Measurements from ENCODE around the gene WDPCP. TPM values are rescaled to one million over a fixed set of nuclear protein-coding genes. Genes with fewer than 3 reads are reported as not detected.
"Not testable (repeated sequence)": the region's sequence is repeated elsewhere in the genome, so short reads cannot be mapped to it uniquely, and the experiment has no call there.

Gene WDPCP
- total RNA-seq, 1 donor from 2014 or later, result 11.8 TPM

DNA sequence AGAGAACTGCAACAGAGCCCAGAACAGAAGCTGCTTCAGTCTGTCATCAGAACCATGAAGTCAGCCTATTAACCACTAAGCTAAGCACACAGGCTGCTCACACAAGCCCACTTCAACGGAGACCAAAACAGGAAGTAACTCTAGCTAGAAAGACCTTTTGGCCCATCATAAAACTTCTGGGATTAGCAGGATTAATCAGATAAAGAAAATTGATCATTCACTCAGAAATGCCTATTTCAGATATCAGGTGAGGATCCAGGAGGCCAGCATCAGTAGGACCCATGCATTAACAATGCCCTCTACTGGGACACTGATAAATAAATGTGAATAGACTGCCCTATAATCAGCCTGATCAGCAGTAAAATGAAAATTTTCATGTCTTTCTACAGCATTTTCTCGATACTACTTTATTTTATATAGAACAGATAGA, 101.4 kb downstream of the WDPCP start:
- H3K27ac Mint-ChIP-seq, result no peak overlapping the region
- TF ChIP-seq, protein P1, sequence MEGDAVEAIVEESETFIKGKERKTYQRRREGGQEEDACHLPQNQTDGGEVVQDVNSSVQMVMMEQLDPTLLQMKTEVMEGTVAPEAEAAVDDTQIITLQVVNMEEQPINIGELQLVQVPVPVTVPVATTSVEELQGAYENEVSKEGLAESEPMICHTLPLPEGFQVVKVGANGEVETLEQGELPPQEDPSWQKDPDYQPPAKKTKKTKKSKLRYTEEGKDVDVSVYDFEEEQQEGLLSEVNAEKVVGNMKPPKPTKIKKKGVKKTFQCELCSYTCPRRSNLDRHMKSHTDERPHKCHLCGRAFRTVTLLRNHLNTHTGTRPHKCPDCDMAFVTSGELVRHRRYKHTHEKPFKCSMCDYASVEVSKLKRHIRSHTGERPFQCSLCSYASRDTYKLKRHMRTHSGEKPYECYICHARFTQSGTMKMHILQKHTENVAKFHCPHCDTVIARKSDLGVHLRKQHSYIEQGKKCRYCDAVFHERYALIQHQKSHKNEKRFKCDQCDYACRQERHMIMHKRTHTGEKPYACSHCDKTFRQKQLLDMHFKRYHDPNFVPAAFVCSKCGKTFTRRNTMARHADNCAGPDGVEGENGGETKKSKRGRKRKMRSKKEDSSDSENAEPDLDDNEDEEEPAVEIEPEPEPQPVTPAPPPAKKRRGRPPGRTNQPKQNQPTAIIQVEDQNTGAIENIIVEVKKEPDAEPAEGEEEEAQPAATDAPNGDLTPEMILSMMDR (conservative IDR thresholded peaks at IDR 0.05), result no peak

DNA sequence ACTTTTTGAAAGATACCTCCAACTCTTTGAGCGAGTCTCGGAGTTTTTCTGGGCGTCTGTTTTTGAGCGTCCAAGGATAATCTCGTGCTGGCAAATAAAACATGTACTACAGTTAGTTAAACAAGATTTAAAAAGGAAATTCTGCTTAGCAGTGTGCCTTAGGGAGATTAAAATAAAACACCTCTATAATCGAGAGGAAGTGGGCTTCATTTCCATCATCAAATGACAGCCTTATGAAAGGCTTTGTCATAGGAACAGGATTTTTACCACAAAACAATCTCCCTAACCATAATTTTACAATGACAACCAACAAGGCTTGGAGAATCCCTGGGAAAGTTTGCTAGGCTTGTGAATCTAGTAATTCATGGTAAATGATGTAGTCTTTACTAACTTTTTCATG, 103.4 kb downstream of the WDPCP start:
- H3K36me3 Mint-ChIP-seq, result peaks cover 7% of the 10 kb centered on the region
- peaks cover 4% of the 10 kb centered on the region for H3K9me3 Mint-ChIP-seq
- DNase-seq (ENCODE audit: extremely low spot score, unreplicated experiment), result no peak
- no peaks in the 10 kb centered on the region for H3K4me1 Mint-ChIP-seq (ENCODE audit: unreplicated experiment)
- H3K27ac Mint-ChIP-seq, result no peak overlapping the region
- H3K27me3 Mint-ChIP-seq, result no peaks in the 10 kb centered on the region
- TF ChIP-seq, protein P1 (conservative IDR thresholded peaks at IDR 0.05), result no peak
- no peak overlapping the region for H3K4me3 Mint-ChIP-seq

More for the DNA sequence above, 101.4 kb downstream of the WDPCP start:
- no peaks in the 10 kb centered on the region for H3K9me3 Mint-ChIP-seq
- no peaks in the 10 kb centered on the region for H3K27me3 Mint-ChIP-seq
- no peak for DNase-seq (ENCODE audit: extremely low spot score, unreplicated experiment)
- no peaks in the 10 kb centered on the region for H3K4me1 Mint-ChIP-seq (ENCODE audit: unreplicated experiment)
- H3K4me3 Mint-ChIP-seq, result no peak overlapping the region
- H3K36me3 Mint-ChIP-seq, result no peaks in the 10 kb centered on the region

DNA sequence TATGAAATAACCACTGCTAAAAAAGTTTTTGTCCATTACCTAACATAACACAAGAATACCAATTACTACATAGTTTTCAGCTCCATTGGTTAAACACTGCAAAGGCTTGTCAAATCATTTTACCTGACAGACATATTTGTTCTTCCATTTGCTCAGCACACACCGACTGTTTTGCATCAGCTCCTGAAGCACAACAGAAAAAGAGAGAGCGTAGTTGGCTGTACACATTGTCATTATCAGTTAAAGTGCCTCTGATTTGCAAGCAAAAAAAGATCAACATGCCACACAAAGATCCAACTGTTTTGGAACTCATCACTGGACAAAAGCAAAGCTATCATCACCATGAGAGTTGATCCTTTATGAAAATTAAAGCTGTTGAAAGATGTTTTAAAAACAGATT, 103.8 kb downstream of the WDPCP start:
- peaks cover 7% of the 10 kb centered on the region for H3K36me3 Mint-ChIP-seq
- no peak for DNase-seq (ENCODE audit: extremely low spot score, unreplicated experiment)

DNA sequence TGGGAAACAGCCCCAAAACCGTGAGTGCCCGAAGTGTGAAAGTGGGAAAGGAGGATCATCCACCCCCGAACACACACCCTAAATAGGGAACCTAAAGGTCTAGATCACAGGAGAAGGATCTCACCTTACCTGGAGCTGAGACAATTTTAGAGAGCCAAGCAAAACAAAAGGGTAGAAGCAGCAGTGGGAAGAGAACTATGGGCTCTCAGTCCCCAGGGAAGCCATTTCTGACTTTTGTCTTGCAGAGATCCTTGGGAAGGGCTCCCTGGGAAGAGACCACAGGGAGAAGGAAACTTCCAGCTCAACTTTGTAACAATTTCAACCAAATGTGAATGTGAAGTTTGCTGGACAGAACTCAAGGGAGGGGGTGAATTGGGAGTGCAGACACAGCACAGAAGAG, 110.6 kb downstream of the WDPCP start:
- DNase-seq (ENCODE audit: extremely low spot score, unreplicated experiment), result no peak
- TF ChIP-seq, protein P1 (conservative IDR thresholded peaks at IDR 0.05), result no peak
- H3K27me3 Mint-ChIP-seq, result no peaks in the 10 kb centered on the region
- H3K36me3 Mint-ChIP-seq, result peaks cover 7% of the 10 kb centered on the region
- H3K9me3 Mint-ChIP-seq, result peaks cover 4% of the 10 kb centered on the region
- H3K4me1 Mint-ChIP-seq (ENCODE audit: unreplicated experiment), result no peaks in the 10 kb centered on the region
- no peak overlapping the region for H3K27ac Mint-ChIP-seq
- no peak overlapping the region for H3K4me3 Mint-ChIP-seq

More for the DNA sequence above, 103.8 kb downstream of the WDPCP start:
- TF ChIP-seq, protein P1 (conservative IDR thresholded peaks at IDR 0.05), result no peak
- H3K27me3 Mint-ChIP-seq, result no peaks in the 10 kb centered on the region
- peaks cover 4% of the 10 kb centered on the region for H3K9me3 Mint-ChIP-seq
- H3K4me3 Mint-ChIP-seq, result no peak overlapping the region
- no peaks in the 10 kb centered on the region for H3K4me1 Mint-ChIP-seq (ENCODE audit: unreplicated experiment)
- no peak overlapping the region for H3K27ac Mint-ChIP-seq

DNA sequence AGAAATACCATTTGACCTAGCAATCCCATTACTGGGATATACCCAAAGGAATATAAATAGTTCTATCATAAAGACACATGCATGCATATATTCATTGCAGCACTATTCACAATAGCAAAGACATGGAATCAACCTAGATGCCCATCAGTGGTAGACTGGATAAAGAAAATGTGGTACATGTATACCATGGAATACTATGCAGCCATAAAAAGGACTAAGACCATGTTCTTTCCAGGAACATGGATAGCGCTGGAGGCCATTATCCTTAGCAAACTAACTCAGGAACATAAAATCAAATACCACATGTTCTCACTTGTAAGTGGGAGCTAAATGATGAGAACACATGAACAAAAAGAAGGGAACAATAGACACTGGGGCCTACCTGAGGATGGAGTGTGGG, 119.0 kb downstream of the WDPCP start:
- peaks cover 14% of the 10 kb centered on the region for H3K36me3 Mint-ChIP-seq
- not testable (repeated sequence) for H3K27ac Mint-ChIP-seq; H3K4me1 Mint-ChIP-seq (ENCODE audit: unreplicated experiment); H3K4me3 Mint-ChIP-seq; DNase-seq (ENCODE audit: extremely low spot score, unreplicated experiment); H3K27me3 Mint-ChIP-seq
- peaks cover 20% of the 10 kb centered on the region for H3K9me3 Mint-ChIP-seq

DNA sequence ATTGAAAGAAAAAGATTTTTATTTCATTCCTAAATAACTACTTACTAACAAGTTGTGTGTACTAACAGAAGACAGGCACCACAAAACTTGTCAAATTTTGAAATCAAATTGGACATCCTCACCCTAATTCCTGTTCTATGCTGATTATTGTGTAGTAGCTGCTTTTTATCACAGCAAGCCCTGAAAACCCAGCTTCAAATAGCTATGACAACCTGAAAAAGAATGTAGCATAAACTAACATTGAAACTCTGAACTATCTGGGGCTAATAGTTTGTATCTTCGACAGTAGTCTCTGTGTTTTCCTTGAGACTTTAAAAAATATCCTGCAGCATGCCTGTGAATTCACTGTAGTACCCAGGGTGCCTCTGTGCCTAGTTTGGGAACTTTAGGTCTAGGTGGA, 122.6 kb downstream of the WDPCP start:
- Mint-ChIP-seq H3K36me3 (peaks cover 20% of the 10 kb centered on the region), H3K27ac (no peak overlapping the region), H3K9me3 (peaks cover 19% of the 10 kb centered on the region), H3K27me3 (no peaks in the 10 kb centered on the region), H3K4me1 (ENCODE audit: unreplicated experiment) (no peaks in the 10 kb centered on the region), H3K4me3 (no peak overlapping the region)
- no peak for DNase-seq (ENCODE audit: extremely low spot score, unreplicated experiment)
- TF ChIP-seq, protein P1 (conservative IDR thresholded peaks at IDR 0.05), result no peak
